Keratinocyte (primary cell): Measurements from ENCODE around the gene ZCCHC13. TPM values are rescaled to one million over a fixed set of nuclear protein-coding genes. Genes with fewer than 3 reads are reported as not detected.

Experiments
- DNase-seq: peaks from one replicate; pipeline ENCODE4 v3.0.0-alpha.2; 2011; ENCODE audit warnings: low read depth, missing footprints, low spot score
- FAIRE-seq: peaks from 2 replicates; lab custom pipeline; 2011; peaks lifted over from hg19 to GRCh38; lab: Jason Lieb, UNC
- H2AFZ ChIP-seq: 2 replicates; pipeline ENCODE4 v1.6.0; 2012; ENCODE audit warnings: low read length, control low read depth, inconsistent platforms; ENCODE audit not compliant: control insufficient read depth
- H3K27ac ChIP-seq: 2 replicates; pipeline ENCODE4 v1.5.1; 2011; ENCODE audit warnings: low read length; ENCODE audit not compliant: control insufficient read depth, insufficient read depth
- H3K27me3 ChIP-seq: 3 replicates; pipeline ENCODE4 v1.6.0; 2011; ENCODE audit warnings: low read length; ENCODE audit not compliant: control insufficient read depth, insufficient read depth; ENCODE audit errors: extremely low read depth
- H3K36me3 ChIP-seq, 2 experiments: 2 replicates in 1 of 2; 3 replicates in 1 of 2; pipeline ENCODE4 v1.5.1; 2011; ENCODE audit warnings: low read length in 2 of 2, mild to moderate bottlenecking in 1 of 2; ENCODE audit not compliant: control insufficient read depth in 2 of 2, insufficient read depth in 2 of 2; ENCODE audit errors: extremely low read depth in 1 of 2
- H3K4me1 ChIP-seq: 3 replicates; pipeline ENCODE4 v1.5.1; 2011; ENCODE audit warnings: low read length; ENCODE audit not compliant: control insufficient read depth, insufficient read depth; ENCODE audit errors: extremely low read depth
- H3K4me2 ChIP-seq: 3 replicates; pipeline ENCODE4 v1.6.0; 2011; ENCODE audit warnings: low read depth, low read length; ENCODE audit not compliant: control insufficient read depth, insufficient read depth; ENCODE audit errors: extremely low read depth
- H3K4me3 ChIP-seq, 3 experiments: fragments of 200-600 bp in 1 of 3; sonication (generic) in 1 of 3; 2 replicates in 2 of 3; 3 replicates in 1 of 3; pipeline ENCODE4 v1.5.1; 2011 to 2016; ENCODE audit warnings: low read length in 3 of 3, mild to moderate bottlenecking in 3 of 3, control low read depth in 2 of 3, inconsistent platforms in 1 of 3, low read depth in 1 of 3, mixed read lengths in 1 of 3, mixed run types in 1 of 3, moderate library complexity in 1 of 3; ENCODE audit not compliant: control insufficient read depth in 2 of 3, insufficient read depth in 2 of 3; ENCODE audit errors: extremely low read depth in 1 of 3
- H3K79me2 ChIP-seq: 2 replicates; pipeline ENCODE4 v1.6.0; 2012; ENCODE audit warnings: low read length; ENCODE audit not compliant: control insufficient read depth, insufficient read depth
- H3K9ac ChIP-seq: 3 replicates; pipeline ENCODE4 v1.6.0; 2011; ENCODE audit warnings: low read length; ENCODE audit not compliant: control insufficient read depth, insufficient read depth; ENCODE audit errors: extremely low read depth
- H3K9me1 ChIP-seq: 3 replicates; pipeline ENCODE4 v1.6.0; 2011; ENCODE audit warnings: low read length; ENCODE audit not compliant: control insufficient read depth, insufficient read depth; ENCODE audit errors: extremely low read depth
- H3K9me3 ChIP-seq: 2 replicates; pipeline ENCODE4 v1.5.1; 2012; ENCODE audit warnings: low read depth, low read length; ENCODE audit not compliant: control insufficient read depth
- H4K20me1 ChIP-seq: 3 replicates; pipeline ENCODE4 v1.6.0; 2011; ENCODE audit warnings: low read length; ENCODE audit not compliant: control insufficient read depth, insufficient read depth; ENCODE audit errors: extremely low read depth
- CTCF ChIP-seq, 3 experiments: IDR thresholded peaks in 1 of 3; conservative IDR thresholded peaks in 1 of 3; optimal IDR thresholded peaks in 1 of 3; 2 replicates in 2 of 3; 3 replicates in 1 of 3; pipeline versions ENCODE3 to v1.5.1; 2011; ENCODE audit warnings: low read length in 3 of 3, mild to moderate bottlenecking in 3 of 3, moderate library complexity in 2 of 3, control low read depth in 1 of 3, inconsistent platforms in 1 of 3; ENCODE audit not compliant: insufficient read depth in 2 of 3; ENCODE audit errors: extremely low read depth in 1 of 3
- EZH2 ChIP-seq: IDR thresholded peaks from one replicate; pipeline ENCODE4 v1.6.1; 2012; ENCODE audit warnings: inconsistent platforms, mild to moderate bottlenecking, low read length, moderate library complexity
- dilution Hi-C: fragments of 300-500 bp; cut with MboI; formaldehyde crosslinking; loops from one replicate; pipeline ENCODE4 v1.7.0; 2020; ENCODE audit warnings: low sequenced_read_pairs; ENCODE audit not compliant: extremely low pct_ligation_motif_present
- polyA plus RNA-seq, 5 experiments: library from polyadenylated mRNA; depleted of rRNA in 3 of 5; stranded (reverse) in 3 of 5; stranded (forward) in 1 of 5; unstranded in 1 of 5; fragments of >200 nt; gene quantifications; 1 replicate in 1 of 5; 2 replicates in 3 of 5; 3 replicates in 1 of 5; pipeline versions ENCODE4 v1.2.1 to v1.2.3, GENCODE V29; 2011 to 2012; ENCODE audit warnings: missing spikeins in 2 of 5, low read depth in 1 of 5, low replicate concordance in 1 of 5

ZCCHC13 gene
- polyA plus RNA-seq, 1 donor (not counting 4 experiments of a cell fraction or from before 2014, with no cell fraction given), result not detected

GRCh38 chrX:74284391-74284952 lies 19.5 kb upstream of the ZCCHC13 start:
- Histone ChIP-seq H3K9me3 (no peaks in the 10 kb centered on the region), H2AFZ (no peak overlapping the region), H3K4me2 (no peak overlapping the region), H3K79me2 (peaks cover 56% of the 10 kb centered on the region), H3K9ac (no peak overlapping the region), H3K4me3 (no peak overlapping the region), H3K9me1 (no peaks in the 10 kb centered on the region), H4K20me1 (no peaks in the 10 kb centered on the region), H3K36me3 (peaks cover 2 to 5% of the 10 kb centered on the region in 2 experiments), H3K27ac (no peak overlapping the region), H3K27me3 (no peaks in the 10 kb centered on the region), H3K4me1 (no peaks in the 10 kb centered on the region)
- FAIRE-seq (no peak), DNase-seq (no peak)
- dilution Hi-C loops, result no loop called here
- TF ChIP-seq EZH2, result no peak
- no peak for TF ChIP-seq CTCF (optimal IDR thresholded peaks at IDR 0.05 in 1 of 3, IDR thresholded peaks at IDR 0.05 in 1 of 3, conservative IDR thresholded peaks at IDR 0.05 in 1 of 3; ENCODE audit: extremely low read depth in 1 of 3, insufficient read depth in 2 of 3, low read length in 3 of 3)

GRCh38 chrX:74286950-74287740 lies 16.8 kb upstream of the ZCCHC13 start:
- Histone ChIP-seq H3K9me3 (no peaks in the 10 kb centered on the region), H3K79me2 (peaks cover 79% of the 10 kb centered on the region), H3K4me3 (no peak overlapping the region), H3K36me3 (peaks cover 1 to 2% of the 10 kb centered on the region in 2 experiments), H3K4me2 (no peak overlapping the region), H3K27ac (no peak overlapping the region), H3K4me1 (no peaks in the 10 kb centered on the region), H2AFZ (no peak overlapping the region), H4K20me1 (no peaks in the 10 kb centered on the region), H3K27me3 (no peaks in the 10 kb centered on the region), H3K9me1 (no peaks in the 10 kb centered on the region), H3K9ac (no peak overlapping the region)
- no peak for TF ChIP-seq EZH2
- no peak for TF ChIP-seq CTCF (optimal IDR thresholded peaks at IDR 0.05 in 1 of 3, IDR thresholded peaks at IDR 0.05 in 1 of 3, conservative IDR thresholded peaks at IDR 0.05 in 1 of 3; ENCODE audit: extremely low read depth in 1 of 3, insufficient read depth in 2 of 3, low read length in 3 of 3)
- dilution Hi-C loops, result no loop called here
- DNase-seq (no peak), FAIRE-seq (no peak)
